C4-2B (cell line): ENCODE measurements around the gene HS1BP3.

ENCODE experiments used
- H3K27ac ChIP-seq: fragments of 450-650 bp; 2 replicates; pipeline ENCODE4 v1.5.1; 2017
- ZFX ChIP-seq: fragments of 450-650 bp; IDR thresholded peaks from 2 replicates; pipeline ENCODE4 v1.6.1; 2017
- TF ChIP-seq, protein P1 (sequence below): fragments of 450-650 bp; conservative IDR thresholded peaks from 2 replicates; pipeline ENCODE4 v1.5.1; 2017; ENCODE audit warnings: mild to moderate bottlenecking

Gene HS1BP3

DNA sequence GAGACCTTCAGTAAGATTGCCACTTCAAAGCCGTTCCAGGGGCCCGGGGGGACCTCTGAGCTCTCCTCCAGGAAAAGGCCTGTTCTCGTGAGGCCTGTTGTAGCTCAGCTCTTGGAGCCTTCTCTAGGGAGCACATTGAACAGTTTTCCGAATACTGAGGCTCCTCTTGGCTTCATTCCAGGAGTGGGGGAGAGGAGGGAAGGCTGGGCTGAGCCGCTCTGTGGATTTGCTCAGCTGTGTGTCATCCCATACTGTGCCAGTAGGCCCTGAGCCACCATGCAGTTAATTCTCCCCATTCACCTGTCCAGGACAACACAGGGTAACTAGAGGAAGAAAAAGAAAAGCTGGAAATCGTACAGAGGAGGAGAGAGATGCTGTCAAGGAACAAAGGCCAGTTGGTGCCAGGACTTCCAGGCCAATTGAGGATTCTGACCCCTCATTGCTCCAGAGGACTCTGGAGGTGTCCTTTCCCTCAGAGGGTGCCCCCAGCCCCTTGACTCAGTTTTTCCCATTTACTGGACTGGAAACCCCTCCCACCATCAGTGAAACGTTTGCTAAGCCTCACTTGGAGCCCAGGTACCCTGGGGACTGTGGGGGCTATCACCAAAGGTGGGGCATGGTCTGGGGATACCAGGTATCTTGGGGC is 41.4 kb downstream of the HS1BP3 start:
- no peak for TF ChIP-seq ZFX
- TF ChIP-seq, protein P1, sequence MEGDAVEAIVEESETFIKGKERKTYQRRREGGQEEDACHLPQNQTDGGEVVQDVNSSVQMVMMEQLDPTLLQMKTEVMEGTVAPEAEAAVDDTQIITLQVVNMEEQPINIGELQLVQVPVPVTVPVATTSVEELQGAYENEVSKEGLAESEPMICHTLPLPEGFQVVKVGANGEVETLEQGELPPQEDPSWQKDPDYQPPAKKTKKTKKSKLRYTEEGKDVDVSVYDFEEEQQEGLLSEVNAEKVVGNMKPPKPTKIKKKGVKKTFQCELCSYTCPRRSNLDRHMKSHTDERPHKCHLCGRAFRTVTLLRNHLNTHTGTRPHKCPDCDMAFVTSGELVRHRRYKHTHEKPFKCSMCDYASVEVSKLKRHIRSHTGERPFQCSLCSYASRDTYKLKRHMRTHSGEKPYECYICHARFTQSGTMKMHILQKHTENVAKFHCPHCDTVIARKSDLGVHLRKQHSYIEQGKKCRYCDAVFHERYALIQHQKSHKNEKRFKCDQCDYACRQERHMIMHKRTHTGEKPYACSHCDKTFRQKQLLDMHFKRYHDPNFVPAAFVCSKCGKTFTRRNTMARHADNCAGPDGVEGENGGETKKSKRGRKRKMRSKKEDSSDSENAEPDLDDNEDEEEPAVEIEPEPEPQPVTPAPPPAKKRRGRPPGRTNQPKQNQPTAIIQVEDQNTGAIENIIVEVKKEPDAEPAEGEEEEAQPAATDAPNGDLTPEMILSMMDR = no peak
- no peak overlapping the region for H3K27ac ChIP-seq

DNA sequence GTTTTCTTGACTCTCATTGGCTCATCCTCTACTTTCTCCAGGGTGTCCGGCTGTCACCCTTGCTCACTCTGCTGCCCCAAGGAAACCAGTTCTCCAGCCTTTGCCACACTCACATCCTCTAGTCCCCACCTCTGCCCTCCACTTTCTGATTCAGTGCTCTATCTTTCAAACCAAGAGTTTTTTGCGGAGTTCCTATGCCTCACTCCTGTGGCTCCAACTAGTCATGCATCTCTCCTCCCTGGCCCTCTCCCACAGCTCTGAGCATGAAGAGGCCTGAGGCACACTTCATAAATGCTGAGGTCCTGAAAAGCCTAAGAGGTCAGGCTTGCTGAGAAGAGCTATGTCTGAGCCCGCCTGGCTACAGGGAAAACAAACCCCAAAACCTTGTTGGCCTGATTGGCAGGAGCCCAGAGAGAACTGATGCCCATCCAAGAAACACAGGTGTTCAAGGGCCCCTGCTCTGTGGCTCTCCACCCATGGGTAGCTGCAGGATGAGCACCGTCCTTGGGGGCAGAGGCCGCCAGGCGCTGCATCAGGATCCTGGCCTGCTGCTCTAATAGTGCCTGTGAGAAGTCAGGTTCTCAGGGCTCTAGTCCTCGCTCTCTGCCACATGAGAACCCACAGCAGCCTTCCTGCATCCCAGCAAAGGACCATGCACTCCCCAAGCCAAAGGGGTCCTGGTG is 42.1 kb downstream of the HS1BP3 start:
- H3K27ac ChIP-seq = no peak overlapping the region

DNA sequence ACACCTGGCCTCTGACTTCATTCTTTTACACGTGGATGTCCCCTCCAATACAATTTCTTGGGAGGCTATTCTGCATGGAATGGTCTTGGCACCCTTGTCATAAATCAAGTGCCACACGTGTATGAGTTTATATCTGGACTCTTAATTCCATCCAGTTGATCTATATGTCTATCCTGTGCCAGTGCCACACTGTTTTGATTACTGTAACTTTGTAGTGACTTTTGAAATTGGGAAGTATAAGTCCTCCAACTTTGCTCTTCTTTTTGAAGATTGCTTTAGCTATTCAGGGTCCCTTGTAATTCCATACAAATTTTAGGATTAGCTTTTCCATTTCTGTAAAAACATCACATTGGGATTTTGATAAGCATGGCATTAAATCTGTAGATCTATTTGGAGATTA is 43.5 kb downstream of the HS1BP3 start:
- TF ChIP-seq, protein P1 = no peak
- H3K27ac ChIP-seq = no peak overlapping the region

More for the DNA sequence above, 42.1 kb downstream of the HS1BP3 start:
- no peak for TF ChIP-seq ZFX
- TF ChIP-seq, protein P1 = no peak

DNA sequence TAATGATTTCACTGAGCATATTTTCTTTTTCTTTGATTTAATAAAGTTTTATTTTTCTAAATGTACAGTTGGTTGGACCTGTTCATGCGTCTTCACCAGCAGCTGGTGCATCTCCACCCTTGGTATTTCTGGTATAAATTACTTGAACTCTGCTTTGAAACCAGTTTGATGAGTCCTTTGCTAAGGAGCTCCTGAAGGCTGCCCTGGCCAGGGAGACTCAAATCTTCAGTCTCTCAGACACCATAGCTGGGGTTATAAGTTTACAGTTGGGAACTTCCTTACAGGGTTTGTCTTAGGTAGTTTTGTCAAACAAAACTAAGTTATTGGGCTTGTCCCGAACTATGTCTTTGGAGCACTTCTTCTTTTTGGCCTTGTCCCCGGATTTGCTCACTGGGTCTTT is 44.7 kb downstream of the HS1BP3 start:
- H3K27ac ChIP-seq = no peak overlapping the region
- TF ChIP-seq, protein P1 = no peak
- TF ChIP-seq ZFX = no peak

DNA sequence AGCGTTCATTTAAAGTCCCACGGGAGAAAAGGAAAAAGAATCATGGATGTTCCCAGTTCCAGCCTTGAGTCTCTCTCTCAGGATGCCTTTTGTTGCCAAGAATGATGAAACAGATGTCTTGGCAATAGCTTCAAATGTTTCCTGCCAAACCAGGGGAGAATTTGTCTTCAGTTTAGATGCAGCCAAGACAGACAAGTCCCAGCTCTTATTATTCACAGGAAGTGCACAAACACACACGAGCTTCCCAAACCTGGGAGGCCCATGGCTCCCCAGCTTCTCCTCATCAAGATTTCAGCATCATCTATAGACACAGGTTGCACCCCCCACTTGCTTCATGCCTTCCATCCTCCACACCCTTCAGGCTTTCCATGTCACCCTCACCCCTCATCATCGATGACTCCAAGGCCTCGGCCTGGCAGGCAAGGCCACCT is 45.9 kb downstream of the HS1BP3 start:
- H3K27ac ChIP-seq = no peak overlapping the region
- no peak for TF ChIP-seq ZFX
- TF ChIP-seq, protein P1 = no peak

DNA sequence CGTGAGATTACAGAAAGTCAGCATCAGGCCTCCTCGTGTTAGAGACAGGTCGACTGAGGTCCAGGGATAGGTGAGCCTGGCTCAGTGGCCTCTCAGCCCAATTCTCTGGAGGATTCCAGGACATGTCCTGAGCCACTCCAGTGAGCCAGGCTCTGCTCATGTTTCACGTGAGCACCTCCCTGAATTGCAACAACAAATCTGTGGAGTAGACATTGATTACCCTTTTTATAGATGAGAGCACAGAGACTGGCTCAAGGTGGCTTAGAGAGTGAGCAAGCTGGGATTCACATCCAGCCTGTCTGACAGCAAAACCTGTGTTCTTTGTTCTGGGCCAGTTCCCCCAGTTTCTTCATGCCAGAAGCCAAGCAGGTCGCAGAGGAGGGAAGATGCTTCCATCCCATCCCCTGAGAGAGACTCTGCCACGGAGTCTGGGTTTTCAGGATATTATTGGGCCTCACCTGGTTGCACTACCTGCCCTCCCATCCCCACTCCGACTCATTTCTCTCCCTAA is 46.4 kb downstream of the HS1BP3 start:
- TF ChIP-seq ZFX = no peak
- TF ChIP-seq, protein P1 = no peak
- no peak overlapping the region for H3K27ac ChIP-seq

DNA sequence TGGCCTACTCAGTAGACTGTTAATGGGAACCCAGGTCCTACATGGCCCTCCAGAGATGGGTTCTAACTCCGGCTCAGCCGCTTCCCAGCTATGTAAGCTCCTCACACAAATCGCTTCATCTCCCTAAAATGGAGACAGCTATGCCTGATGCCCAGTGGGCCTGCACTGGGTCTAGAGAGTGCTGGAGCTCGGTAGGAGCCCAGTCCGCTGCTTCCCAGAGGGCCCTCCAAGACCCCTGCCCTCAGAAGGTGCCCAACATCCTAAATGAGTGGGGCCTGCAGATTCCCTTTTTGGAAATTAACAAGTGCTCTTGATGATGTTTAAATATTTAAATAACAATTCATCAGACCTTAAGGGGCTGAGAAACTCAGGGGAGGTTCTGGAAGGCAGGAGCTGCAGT is 47.1 kb downstream of the HS1BP3 start:
- TF ChIP-seq, protein P1 = no peak
- no peak for TF ChIP-seq ZFX
- H3K27ac ChIP-seq = no peak overlapping the region
